GM18505 (cell line): ENCODE results near the gene ALKAL2.
"Not testable (repeated sequence)": the region's sequence is repeated elsewhere in the genome, so short reads cannot be mapped to it uniquely, and the experiment has no call there.

Experiments used
- ATAC-seq: cut with Tn5 transposase; IDR thresholded peaks from one replicate; pipeline ENCODE4 v1.9.1; 2021; ENCODE audit not compliant: unreplicated experiment
- POLR2A ChIP-seq: IDR thresholded peaks from 4 replicates; pipeline ENCODE4 v1.6.1; 2011; ENCODE audit warnings: borderline replicate concordance; ENCODE audit not compliant: insufficient read depth, insufficient read length; ENCODE audit errors: extremely low read depth

Gene ALKAL2, protein sequence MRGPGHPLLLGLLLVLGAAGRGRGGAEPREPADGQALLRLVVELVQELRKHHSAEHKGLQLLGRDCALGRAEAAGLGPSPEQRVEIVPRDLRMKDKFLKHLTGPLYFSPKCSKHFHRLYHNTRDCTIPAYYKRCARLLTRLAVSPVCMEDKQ

DNA sequence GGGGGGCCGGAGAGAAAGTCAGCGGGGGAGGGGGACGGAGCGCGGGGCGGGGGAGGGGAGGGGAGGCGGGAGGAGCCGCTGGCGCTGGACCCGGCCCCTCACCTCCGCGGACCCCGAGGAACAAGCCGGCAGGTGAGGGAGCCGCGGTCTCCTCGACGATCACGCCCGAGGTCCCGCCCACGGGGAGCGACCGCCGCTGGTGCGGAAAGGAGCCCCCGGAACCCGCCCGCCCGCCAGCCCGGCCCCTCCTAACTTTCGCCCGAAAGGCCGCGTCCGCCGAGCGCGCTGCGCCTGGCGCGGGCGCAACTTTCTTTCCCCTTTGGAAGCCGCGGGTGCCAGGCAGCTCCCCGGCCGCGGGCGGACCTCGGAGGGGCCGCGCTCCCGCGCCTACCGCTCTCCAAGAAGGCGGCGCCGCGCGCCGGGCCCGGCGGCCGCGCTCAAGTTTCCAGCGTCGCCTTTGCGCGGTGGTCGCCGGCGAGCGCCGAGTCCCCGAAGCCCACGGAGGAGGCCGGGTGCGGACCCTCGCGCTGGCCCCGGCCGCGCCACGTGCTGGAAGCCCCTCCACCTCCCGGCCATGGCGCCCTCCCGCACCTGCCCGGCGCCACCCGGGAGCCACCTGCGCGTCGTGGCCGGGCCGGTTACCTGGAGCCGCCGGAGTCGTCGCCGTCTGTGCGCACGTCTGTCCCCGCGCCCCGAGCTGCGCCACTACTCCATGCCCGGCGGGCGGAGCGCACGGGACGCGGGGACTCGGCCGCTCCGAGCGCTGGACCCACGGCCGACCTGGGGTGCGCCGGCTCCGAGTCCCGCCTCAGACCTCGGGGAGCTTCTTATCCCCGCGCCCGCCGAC is at the start of gene ALKAL2:
Gene ALKAL2 (minus strand): TSS at position 181 of the 847 bp plus-strand sequence. CDS start 256 bp downstream, outside the sequence.
- TF ChIP-seq POLR2A: no peak
- ATAC-seq: no peak

- ATAC-seq: not testable (repeated sequence)
Measured at GRCh38 chr2:336949-337348, 49.1 kb upstream of the ALKAL2 start.

GRCh38 chr2:336360-336759 is 48.5 kb upstream of the ALKAL2 start:
- ATAC-seq: no peak
- no peak for TF ChIP-seq POLR2A

DNA sequence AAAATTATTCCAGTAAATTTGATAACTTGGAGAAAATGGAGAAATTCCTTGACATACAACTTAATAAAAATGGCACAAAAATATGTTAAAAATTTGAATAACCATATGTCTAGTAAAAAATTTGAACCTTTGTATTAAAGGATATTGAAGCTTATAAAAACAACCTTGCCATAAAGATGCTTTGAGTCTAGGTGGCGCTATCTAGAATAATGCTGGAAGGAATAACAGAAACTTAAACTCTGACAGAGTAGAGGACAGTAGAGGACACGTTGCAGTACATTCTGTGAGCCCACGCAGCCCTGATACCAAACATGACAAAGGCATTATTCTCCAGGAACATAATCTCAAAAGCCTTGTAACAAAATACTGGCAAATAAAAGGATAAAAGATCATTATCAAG is 44.7 kb upstream of the ALKAL2 start:
- no peak for ATAC-seq
- no peak for TF ChIP-seq POLR2A

- ATAC-seq: no peak
- no peak for TF ChIP-seq POLR2A
Measured at GRCh38 chr2:328761-329160, 40.9 kb upstream of the ALKAL2 start.

DNA sequence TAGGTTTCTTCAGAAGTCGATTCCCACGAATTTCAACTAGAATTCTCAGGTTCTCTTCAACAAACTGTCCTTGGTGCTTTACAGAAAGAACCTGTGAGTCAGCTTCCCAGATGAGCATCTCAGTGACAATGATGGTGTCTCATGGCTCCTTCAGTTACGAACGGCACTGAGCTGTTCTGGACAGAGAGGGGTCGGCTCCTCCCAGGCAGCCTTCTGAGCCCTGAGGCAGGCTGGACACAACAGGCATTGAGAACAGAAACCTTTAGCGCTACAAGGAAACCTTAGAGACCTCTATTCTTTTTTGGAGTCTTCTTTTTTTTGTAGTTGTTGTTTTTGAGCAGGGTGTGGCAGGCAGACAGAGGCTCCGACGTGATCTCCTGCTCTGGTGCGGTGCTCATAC is 35.1 kb upstream of the ALKAL2 start:
- no peak for TF ChIP-seq POLR2A
- no peak for ATAC-seq

DNA sequence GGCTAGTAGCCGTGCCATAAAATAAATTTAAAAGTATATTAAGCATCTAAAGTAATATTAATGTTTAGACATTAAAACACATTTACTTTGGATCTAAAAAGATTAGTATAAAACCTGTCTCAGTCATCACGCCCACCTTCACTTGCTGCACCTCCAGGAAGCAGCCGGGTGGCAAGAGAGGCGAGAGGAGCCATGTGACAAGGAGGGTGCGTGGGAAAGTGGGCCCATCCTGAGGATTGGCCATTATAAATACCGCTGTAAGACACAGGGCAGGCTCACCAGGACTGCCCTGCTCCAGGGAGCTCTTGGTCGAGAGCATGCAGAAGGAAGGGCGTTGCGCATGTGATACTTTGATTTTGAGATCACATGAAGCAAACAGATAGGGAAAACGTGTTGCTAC is 34.4 kb upstream of the ALKAL2 start:
- TF ChIP-seq POLR2A: no peak
- no peak for ATAC-seq

DNA sequence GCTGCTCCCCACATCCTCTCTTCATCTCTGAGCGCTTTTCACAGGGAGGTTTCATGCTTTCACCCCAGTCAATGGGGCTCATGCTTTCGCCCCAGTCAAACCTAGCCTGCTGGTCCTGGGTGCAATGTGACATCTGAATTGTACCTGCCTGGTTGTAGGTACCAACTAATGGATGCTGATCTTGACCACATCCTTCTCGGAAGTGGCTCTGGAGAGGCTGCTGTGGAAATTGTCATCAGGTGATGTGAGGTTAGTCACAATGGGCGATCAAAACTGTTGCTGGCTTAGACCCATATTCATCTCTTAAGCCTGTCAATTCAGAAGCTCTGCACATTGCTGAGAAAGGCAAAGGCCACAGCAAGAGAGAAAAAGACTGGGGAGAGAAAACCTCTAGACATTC is 32.7 kb upstream of the ALKAL2 start:
- no peak for TF ChIP-seq POLR2A
- no peak for ATAC-seq

DNA sequence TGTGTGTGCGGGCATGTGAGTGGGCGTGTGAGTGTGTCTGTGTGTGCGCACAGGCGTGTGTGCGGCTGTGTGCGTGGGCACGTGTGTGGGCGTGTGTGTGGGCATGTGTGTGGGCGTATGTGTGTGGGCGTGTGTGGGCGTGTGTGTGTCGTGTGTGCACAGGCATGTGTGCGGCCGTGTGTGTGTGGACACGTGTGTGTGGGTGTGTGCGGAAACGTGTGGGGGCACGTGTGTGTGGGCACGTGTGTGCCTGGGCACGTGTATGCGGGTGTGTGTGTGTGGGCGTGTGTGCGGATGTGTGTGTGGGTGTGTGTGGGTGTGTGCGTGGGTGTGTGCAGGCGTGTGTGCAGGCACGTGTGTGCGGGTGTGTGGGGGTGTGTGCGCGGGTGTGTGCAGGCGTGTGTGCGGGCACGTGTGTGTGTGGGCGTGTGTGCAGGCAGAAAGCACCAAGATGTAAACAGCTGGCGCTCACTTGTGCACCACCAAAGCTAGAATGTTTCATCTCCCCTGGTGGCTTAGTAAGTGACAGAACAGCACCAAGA is 31.2 kb upstream of the ALKAL2 start:
- no peak for ATAC-seq
- no peak for TF ChIP-seq POLR2A

DNA sequence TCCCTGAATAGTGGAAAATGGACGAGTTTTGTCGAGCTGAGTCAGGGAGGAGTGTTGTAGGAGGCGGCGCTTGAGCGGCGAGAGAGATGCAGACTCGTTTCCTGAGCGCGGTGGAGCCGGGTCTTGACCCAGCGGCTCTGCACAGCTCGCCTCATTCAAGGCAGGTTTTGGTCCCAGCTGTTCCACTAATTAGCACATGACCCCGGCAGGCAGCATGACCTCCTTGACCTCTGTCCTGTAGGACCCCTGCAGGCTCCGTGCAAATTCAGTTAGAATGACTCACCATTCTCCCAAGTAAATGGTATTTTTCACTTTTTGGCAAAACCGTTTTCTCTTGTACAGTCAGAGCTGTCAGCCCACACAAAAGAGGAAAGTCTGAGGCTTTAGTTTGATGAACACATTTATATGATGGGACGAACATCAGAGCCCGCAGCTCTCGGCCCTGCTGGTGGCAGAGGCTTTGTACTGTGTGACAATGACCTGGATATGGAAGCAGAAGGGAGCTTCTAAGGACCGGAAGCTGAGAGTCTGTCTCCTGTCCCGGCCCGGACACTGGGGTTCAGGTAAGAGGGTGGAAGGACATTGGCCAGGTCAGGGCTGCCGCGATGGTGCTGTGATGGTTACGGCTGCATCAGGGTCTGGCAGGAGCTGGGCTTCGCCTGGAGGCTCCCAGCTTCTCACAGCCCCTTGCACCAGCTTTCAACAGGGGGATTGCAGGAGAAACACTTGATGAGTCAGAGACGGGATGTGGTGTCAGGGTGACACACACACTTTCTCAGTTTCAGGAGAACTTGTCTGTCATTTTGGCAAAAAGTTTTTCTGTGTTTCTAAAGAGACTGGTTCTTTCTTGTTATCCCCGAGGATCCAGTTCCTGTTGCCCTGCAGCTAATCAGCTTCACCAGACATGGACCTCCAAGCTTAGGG is 29.9 kb upstream of the ALKAL2 start:
- ATAC-seq: no peak
- TF ChIP-seq POLR2A: no peak

- no peak for TF ChIP-seq POLR2A
- ATAC-seq: no peak
Measured at GRCh38 chr2:316381-316780, 28.5 kb upstream of the ALKAL2 start.

DNA sequence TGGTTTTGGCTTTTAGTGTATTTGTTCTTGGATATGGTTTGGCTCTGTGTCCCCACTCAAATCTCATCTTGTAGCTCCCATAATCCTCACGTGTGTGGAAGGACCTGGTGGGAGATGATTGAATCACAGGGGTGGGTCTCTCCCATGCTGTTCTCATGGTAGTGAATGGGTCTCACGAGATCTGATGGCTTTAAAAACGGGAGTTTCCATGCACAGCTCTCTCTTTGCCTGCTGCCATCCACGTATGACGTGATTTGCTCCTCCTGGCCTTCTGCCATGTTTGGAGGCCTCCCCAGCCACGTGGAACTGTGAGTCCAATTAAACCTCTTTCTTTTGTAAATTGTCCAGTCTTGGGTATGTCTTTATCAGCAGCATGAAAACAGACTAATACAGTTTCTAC is 28.0 kb upstream of the ALKAL2 start:
- not testable (repeated sequence) for ATAC-seq

GRCh38 chr2:314561-315336 is 26.9 kb upstream of the ALKAL2 start:
- no peak for ATAC-seq
- no peak for TF ChIP-seq POLR2A
